ENCODE data around the gene RGS14.
A peak's percentile ranks its signal among the peaks of the same experiment; 100 is the strongest.
"Not testable (repeated sequence)": the region's sequence is repeated elsewhere in the genome, so short reads cannot be mapped to it uniquely, and the experiment has no call there.

Gene RGS14

GRCh38 chr5:177346820-177347219 lies 10.9 kb upstream of the RGS14 start:
- no peak for DNase-seq

GRCh38 chr5:177347699-177348098 lies 10.0 kb upstream of the RGS14 start:
- no peak for DNase-seq

GRCh38 chr5:177349362-177349647 lies 8.4 kb upstream of the RGS14 start:
- no peak for DNase-seq

- no peak for DNase-seq
Observed at GRCh38 chr5:177349762-177350161, 8.0 kb upstream of the RGS14 start.

- no peak for DNase-seq
Observed at GRCh38 chr5:177350776-177351391, 6.8 kb upstream of the RGS14 start.

- peak; percentile 97 for DNase-seq
Observed at GRCh38 chr5:177351392-177352329, 6.1 kb upstream of the RGS14 start, which contains the start of gene LMAN2. LMAN2 (minus strand) TSS chr5:177351668; CDS start chr5:177351647, 21 bp downstream.

GRCh38 chr5:177353093-177353492 lies 4.6 kb upstream of the RGS14 start:
- no peak for DNase-seq

GRCh38 chr5:177354256-177354655 lies 3.5 kb upstream of the RGS14 start:
- DNase-seq, result no peak

- no peak for DNase-seq
Observed at GRCh38 chr5:177354711-177355110, 3.0 kb upstream of the RGS14 start.

GRCh38 chr5:177355162-177355867 lies 2.4 kb upstream of the RGS14 start:
- no peak for DNase-seq

- DNase-seq, result no peak
Observed at GRCh38 chr5:177355868-177356168, 1.9 kb upstream of the RGS14 start.

- DNase-seq, result no peak
Observed at GRCh38 chr5:177356746-177357145, 978 bp upstream of the RGS14 start.

- DNase-seq, result no peak
Observed at GRCh38 chr5:177357146-177357458, 622 bp upstream of the RGS14 start.

GRCh38 chr5:177358370-177358819 lies 671 bp downstream of the RGS14 start:
- DNase-seq, result no peak

GRCh38 chr5:177359451-177359851 lies 1.7 kb downstream of the RGS14 start:
- no peak for DNase-seq

- no peak for DNase-seq
Observed at GRCh38 chr5:177359860-177360259, 2.1 kb downstream of the RGS14 start.

- not testable (repeated sequence) for DNase-seq
Observed at GRCh38 chr5:177360740-177361139, 3.0 kb downstream of the RGS14 start.

- no peak for DNase-seq
Observed at GRCh38 chr5:177361418-177362291, 3.9 kb downstream of the RGS14 start.

GRCh38 chr5:177362292-177362609 lies 4.5 kb downstream of the RGS14 start:
- no peak for DNase-seq

- DNase-seq, result peak; percentile 83
Observed at GRCh38 chr5:177362610-177363507, 5.1 kb downstream of the RGS14 start.

GRCh38 chr5:177363565-177363964 lies 5.8 kb downstream of the RGS14 start:
- DNase-seq, result no peak

All from right kidney (tissue), 1 donor.